ENCODE measurements around the gene YIPF7. TPM values are rescaled to one million over a fixed set of nuclear protein-coding genes. Genes with fewer than 3 reads are reported as not detected.
A peak's percentile ranks its signal among the peaks of the same experiment; 100 is the strongest.

Gene YIPF7
- total and polyA plus RNA-seq, 9 of the 15 experiments (the other 6 are each of a cell fraction or from before 2014, with no cell fraction given) = 0.14 TPM; not detected in 8

DNA sequence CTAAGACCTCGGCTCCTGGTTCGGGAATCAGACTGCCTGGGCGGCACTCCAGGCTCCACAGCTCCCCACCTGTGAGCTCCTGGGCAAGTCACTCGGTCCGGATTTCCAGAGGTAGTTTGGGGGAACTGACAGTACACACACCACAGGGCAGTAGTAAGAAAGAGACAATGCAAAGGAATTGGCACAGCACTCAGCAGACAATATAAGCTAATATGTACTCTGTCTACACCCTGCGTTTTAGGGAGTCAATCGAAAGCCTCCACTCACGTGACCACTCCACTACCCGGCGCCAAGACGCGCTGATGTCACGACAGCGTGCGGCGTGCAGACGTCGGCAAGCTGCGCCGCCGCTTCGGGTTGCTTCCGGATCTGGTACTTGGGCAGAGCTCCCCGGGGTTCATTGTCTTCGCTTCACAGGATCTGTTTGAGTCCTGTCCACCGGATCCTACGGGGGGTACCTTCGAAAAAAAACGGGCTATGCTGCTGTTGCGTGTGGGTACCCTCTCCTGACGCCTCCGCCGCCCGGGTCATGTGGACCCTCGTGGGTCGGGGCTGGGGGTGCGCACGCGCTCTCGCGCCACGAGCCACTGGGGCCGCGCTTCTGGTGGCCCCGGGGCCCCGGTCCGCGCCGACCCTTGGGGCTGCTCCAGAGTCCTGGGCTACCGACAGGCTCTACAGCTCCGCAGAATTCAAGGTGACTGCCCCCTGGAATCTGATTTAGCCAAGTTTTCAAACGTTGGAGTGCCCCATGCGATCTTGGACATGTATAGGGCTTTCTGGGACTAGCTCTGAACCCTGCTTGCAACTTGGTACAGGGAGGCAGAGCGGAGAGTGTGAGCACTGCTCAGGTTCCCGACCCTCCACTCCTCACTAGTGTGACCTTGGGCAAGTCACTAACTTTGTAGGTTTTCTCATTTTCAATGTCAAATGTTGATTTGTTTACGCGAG lies 26.9 kb upstream of the YIPF7 start, which contains the start of gene GUF1 (continued):
- TF ChIP-seq ARID4B (CRISPR knock-in tag; IDR thresholded peaks at IDR 0.05) (peak; percentile 49), HLTF (IDR thresholded peaks at IDR 0.05) (no peak), TEAD2 (tag; IDR thresholded peaks at IDR 0.05) (no peak), ILF3 (IDR thresholded peaks at IDR 0.05; ENCODE audit: borderline replicate concordance) (no peak), CREB1 (IDR thresholded peaks at IDR 0.05) (peak; percentile 98), CREB1 (CRISPR knock-in tag; IDR thresholded peaks at IDR 0.05) (peak; percentile 97), RBM22 (IDR thresholded peaks at IDR 0.05; ENCODE audit: low read depth, low read length, poor library complexity, severe bottlenecking) (no peak), FOS (IDR thresholded peaks at IDR 0.05; ENCODE audit: extremely low read depth, insufficient read length) (no peak), BRF2 (IDR thresholded peaks at IDR 0.05; ENCODE audit: borderline replicate concordance, insufficient read depth, insufficient read length) (no peak), ZSCAN29 (IDR thresholded peaks at IDR 0.05) (no peak), BRD9 (IDR thresholded peaks at IDR 0.05; ENCODE audit: low read depth, partially characterized antibody) (no peak), SMAD1 (IDR thresholded peaks at IDR 0.05; ENCODE audit: low read depth, low read length, partially characterized antibody) (peak; percentile 52), NFE2 (IDR thresholded peaks at IDR 0.05; ENCODE audit: low read depth) (0 out of 2 replicates have a peak, but pooled peaks have one; percentile 22), WHSC1 (IDR thresholded peaks at IDR 0.05; ENCODE audit: low read length) (no peak), CREBBP (IDR thresholded peaks at IDR 0.05; ENCODE audit: low read depth, low read length) (no peak), TEAD4 (IDR thresholded peaks at IDR 0.05; ENCODE audit: low read length) (no peak), TEAD4 (CRISPR knock-in tag; IDR thresholded peaks at IDR 0.05; ENCODE audit: borderline replicate concordance) (no peak), SRSF1 (IDR thresholded peaks at IDR 0.05; ENCODE audit: low read depth, low read length) (no peak), MYBL2 (IDR thresholded peaks at IDR 0.05; ENCODE audit: low read depth) (no peak), MYBL2 (CRISPR knock-in tag; IDR thresholded peaks at IDR 0.05; ENCODE audit: borderline replicate concordance) (no peak), RCOR1 (IDR thresholded peaks at IDR 0.05; ENCODE audit: borderline replicate concordance in 1 of 2, low read depth in 2 of 2, low read length in 2 of 2) (no peak; a peak in 1 of 4 replicates)
- TF ChIP-seq, protein P1, sequence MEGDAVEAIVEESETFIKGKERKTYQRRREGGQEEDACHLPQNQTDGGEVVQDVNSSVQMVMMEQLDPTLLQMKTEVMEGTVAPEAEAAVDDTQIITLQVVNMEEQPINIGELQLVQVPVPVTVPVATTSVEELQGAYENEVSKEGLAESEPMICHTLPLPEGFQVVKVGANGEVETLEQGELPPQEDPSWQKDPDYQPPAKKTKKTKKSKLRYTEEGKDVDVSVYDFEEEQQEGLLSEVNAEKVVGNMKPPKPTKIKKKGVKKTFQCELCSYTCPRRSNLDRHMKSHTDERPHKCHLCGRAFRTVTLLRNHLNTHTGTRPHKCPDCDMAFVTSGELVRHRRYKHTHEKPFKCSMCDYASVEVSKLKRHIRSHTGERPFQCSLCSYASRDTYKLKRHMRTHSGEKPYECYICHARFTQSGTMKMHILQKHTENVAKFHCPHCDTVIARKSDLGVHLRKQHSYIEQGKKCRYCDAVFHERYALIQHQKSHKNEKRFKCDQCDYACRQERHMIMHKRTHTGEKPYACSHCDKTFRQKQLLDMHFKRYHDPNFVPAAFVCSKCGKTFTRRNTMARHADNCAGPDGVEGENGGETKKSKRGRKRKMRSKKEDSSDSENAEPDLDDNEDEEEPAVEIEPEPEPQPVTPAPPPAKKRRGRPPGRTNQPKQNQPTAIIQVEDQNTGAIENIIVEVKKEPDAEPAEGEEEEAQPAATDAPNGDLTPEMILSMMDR (IDR thresholded peaks at IDR 0.05 in 2 of 3, conservative IDR thresholded peaks at IDR 0.05 in 1 of 3; ENCODE audit: insufficient read depth in 2 of 3, low read depth in 1 of 3, low read length in 3 of 3) = no peak
